DND-41 (cell line): ENCODE data around the gene OPN1SW.

Experiments
- CTCF ChIP-seq: IDR thresholded peaks from 2 replicates; pipeline ENCODE4 v1.5.1; 2012; ENCODE audit warnings: borderline replicate concordance, low read length, moderate library complexity, mild to moderate bottlenecking; ENCODE audit not compliant: poor library complexity, severe bottlenecking; ENCODE audit errors: extremely low read depth
- EZH2 ChIP-seq: IDR thresholded peaks from 3 replicates; pipeline ENCODE4 v1.6.1; 2012; ENCODE audit warnings: borderline replicate concordance, low read depth, mild to moderate bottlenecking, moderate library complexity, low read length, inconsistent platforms; ENCODE audit not compliant: severe bottlenecking

- TF ChIP-seq CTCF: no peak
- TF ChIP-seq EZH2: no peak
Measured at GRCh38 chr7:128801003-128801402, 25.4 kb upstream of the OPN1SW start.
